Glomerular visceral epithelial cell (primary cell): ENCODE results near the gene ASCC3.
"Not testable (repeated sequence)": the region's sequence is repeated elsewhere in the genome, so short reads cannot be mapped to it uniquely, and the experiment has no call there.

Experiments
- DNase-seq: peaks from one replicate; pipeline ENCODE4 v3.0.0-alpha.2; 2016; ENCODE audit errors: extremely low spot score

Gene ASCC3

GRCh38 chr6:100883347-100883746 lies 2.2 kb upstream of the ASCC3 start:
- DNase-seq = no peak

GRCh38 chr6:100881707-100882040 lies 545 bp upstream of the ASCC3 start:
- no peak for DNase-seq

DNA sequence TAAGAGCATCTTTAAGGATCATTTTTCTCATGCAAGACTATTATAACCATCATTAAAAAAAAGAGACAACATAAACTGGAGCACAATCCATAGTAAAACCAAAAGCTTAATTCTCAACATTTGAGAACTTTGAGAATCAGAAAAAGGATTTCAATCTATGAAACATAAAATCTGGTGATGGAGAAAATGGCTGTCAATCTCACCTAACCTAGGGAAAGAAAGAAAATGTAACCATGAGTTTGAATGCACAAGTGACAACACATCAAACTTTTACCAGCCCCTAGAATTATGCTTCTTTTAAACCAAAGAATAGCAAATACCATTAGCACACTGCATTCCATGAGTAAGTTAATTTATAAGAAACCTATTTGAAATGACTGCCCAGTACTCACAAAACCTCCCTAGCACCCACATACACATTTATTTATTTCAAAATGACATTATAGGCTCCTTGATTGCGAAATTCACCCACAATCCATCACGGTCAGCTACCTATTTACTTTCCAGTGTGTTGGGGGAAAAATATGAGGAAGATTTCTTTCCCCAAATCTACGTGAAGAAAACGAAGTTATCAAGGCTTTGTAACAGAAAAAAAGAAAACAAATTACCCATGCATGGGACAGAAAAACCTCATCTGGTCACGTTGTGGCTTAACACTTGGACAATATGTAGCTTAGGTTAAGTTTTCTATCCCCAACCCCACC lies 828 bp downstream of the ASCC3 start:
- DNase-seq = peak; percentile 27

GRCh38 chr6:100879317-100879716 lies 1.8 kb downstream of the ASCC3 start:
- DNase-seq = no peak

DNA sequence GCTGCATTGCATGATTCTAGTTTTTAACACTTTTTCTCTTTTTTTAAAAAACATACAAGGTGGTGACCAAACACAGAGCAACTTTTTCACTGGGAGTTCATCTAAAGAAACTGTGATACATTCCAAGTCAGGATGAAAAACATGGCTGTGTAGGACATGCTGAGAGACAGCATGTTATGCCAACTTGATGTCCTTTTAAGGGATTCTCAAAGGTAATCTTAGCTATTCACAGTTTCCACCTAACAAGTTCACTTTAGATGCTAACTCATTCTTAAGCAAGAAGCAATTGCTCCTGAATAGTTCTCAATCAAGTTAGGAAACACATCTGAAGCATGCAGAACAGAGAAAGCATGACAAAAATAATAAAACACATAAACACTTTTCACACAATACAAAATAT lies 3.3 kb downstream of the ASCC3 start:
- DNase-seq = no peak

- no peak for DNase-seq
Measured at GRCh38 chr6:100876251-100876650, 4.9 kb downstream of the ASCC3 start.

DNA sequence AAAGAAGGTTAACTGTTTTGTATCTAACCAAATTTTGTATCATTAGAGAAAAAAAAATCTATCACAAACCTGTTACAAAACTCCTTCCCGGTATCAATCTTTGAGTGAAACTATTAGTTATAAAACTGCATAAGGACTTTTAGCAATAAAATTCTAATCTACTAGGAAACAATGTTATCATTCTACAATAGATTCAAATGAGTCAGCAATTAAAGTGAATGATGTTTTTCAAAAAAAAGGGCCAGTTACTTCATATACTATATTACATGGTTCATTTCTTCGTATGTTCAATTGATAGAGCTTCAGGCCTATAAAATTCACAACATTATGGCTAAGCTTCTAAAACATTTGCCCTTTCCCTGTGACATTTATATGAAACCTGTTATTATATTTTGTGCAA lies 15.6 kb downstream of the ASCC3 start:
- DNase-seq = no peak

GRCh38 chr6:100862063-100862462 lies 19.1 kb downstream of the ASCC3 start:
- DNase-seq = no peak

DNA sequence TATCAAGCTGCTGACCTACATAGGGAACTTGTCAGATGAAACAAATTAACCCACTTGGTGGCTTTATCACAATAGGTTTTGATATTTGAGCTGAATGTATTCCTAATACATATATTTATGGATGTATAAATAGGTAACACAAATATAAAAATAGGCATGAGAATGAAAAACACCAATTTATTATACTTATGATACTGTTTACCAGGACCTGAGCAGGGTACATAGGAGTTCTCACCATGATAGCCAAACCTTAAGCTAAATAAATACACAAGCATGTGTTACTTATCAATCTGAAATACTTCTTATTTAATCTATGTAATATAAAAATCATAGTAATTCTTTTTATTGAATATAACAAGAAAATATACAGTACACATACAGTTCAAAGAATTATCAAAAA lies 25.0 kb downstream of the ASCC3 start:
- no peak for DNase-seq

- DNase-seq = no peak
Measured at GRCh38 chr6:100851819-100852218, 29.3 kb downstream of the ASCC3 start.

GRCh38 chr6:100850174-100850573 lies 31.0 kb downstream of the ASCC3 start:
- no peak for DNase-seq

- DNase-seq = peak; percentile 5
Measured at GRCh38 chr6:100846276-100846675, 34.9 kb downstream of the ASCC3 start.

DNA sequence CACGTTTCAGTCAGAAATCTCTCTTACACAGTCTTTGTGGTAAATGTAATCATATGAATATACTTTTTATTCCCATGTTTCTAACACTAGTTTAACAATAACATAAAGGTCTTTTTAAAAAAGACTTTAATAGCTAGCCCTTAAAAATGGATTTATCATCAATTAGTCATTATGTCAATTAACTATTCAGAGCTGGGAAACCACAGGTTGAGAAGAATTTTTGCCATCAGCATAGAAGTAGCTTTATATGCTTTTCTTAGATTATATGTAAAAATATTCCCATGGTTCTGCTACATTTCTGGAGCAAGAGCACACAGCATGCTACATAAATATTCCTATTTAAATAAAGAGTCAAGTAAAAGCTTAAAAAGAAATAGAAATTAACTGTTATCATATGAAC lies 35.5 kb downstream of the ASCC3 start:
- DNase-seq = no peak

- DNase-seq = no peak
Measured at GRCh38 chr6:100839419-100839818, 41.7 kb downstream of the ASCC3 start.

- DNase-seq = no peak
Measured at GRCh38 chr6:100838011-100838410, 43.1 kb downstream of the ASCC3 start.

GRCh38 chr6:100833972-100834574 lies 47.1 kb downstream of the ASCC3 start:
- no peak for DNase-seq

DNA sequence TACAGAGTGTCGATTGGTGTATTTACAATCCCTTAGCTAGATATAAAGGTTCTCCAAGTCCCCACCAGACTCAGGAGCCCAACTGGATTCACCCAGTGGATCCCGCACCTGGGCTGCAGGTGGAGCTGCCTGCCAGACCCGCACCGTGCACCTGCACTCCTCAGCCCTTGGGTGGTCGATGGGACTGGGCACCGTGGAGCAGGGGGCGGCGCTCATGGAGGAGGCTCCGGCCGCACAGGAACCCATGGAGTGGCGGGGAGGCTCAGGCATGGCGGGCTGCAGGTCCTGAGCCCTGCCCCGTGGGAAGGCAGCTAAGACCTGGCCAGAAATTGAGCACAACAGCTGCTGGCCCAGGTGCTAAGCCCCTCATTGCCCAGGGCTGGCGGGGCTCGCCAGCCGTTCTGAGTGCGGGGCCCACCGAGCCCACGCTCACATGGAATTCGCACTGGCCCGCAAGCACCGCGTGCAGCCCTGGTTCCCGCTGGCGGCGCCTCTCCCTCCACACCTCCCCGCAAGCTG lies 52.0 kb downstream of the ASCC3 start:
- DNase-seq = not testable (repeated sequence)

- no peak for DNase-seq
Measured at GRCh38 chr6:100823041-100823440, 58.1 kb downstream of the ASCC3 start.

GRCh38 chr6:100818066-100818465 lies 63.1 kb downstream of the ASCC3 start:
- no peak for DNase-seq

DNA sequence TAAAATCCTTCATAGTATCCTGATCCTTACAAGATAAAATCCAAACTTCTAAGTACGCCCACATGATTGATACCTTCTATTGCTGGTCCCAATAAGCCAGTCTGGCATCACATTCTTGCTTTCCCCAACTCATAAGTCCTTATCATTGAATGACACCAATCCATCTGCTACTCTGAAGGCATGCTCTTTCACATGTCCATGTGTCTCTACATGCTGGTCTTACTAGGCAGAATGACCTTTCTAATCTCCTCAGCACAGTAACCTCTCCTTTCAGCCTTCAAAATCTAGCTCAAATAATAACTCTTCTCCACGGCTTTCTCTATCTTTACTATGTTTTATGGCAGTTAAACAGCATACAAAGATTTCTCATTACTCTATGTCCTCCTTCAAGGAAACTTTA lies 71.1 kb downstream of the ASCC3 start:
- no peak for DNase-seq

DNA sequence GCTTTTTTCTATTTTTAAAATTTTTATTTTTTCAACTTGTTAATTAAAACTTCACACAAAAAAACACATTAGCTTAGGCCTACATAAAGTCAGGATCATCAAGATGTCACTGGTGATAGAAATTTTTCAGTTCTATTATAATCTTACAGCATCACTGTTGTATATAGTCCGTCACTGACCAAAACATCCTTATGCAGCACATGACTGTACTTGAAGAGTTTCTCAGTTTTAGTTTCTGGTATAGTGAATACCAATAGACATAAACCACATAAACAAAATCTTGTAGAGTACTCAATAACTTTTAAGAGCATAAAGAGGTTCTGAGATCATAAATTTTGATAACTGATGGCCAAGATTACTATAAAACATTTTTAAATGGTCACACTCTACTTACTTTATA lies 71.8 kb downstream of the ASCC3 start:
- DNase-seq = no peak

GRCh38 chr6:100808638-100809275 lies 72.4 kb downstream of the ASCC3 start:
- DNase-seq = peak; percentile 19

DNA sequence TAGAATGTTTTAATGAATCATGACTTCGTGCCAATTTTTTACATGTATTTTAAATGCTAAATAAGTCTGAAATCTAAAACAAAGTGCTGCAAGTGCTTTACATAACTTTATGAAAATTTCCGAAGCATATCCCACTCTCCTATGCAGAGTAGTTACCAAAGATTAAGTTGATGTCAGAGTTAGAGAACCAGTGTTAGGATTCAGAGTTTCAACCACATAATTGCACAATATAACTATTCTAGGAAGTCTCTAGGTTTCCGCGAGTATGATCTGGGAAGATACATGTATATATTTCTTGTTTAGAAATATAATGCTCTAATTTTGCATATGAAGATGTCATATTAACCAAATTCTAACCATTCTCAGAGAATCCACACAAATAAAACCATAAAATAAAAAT lies 74.8 kb downstream of the ASCC3 start:
- no peak for DNase-seq
